HG03378 (cell line): ENCODE data around the gene ICOSLG.
"Not testable (repeated sequence)": the region's sequence is repeated elsewhere in the genome, so short reads cannot be mapped to it uniquely, and the experiment has no call there.

Experiments used
- ATAC-seq: cut with Tn5 transposase; IDR thresholded peaks from one replicate; pipeline ENCODE4 v1.9.1; 2021; ENCODE audit warnings: mild to moderate bottlenecking, moderate library complexity; ENCODE audit not compliant: unreplicated experiment

ICOSLG gene

GRCh38 chr21:44265734-44266270, 25.1 kb upstream of the ICOSLG start:
- no peak for ATAC-seq

GRCh38 chr21:44263768-44264167, 23.0 kb upstream of the ICOSLG start:
- ATAC-seq: no peak

- ATAC-seq: no peak
These were observed 22.5 kb upstream of the ICOSLG start for GRCh38 chr21:44263221-44263760.

- no peak for ATAC-seq
These were observed 21.8 kb upstream of the ICOSLG start for GRCh38 chr21:44262338-44263056.

- no peak for ATAC-seq
These were observed 21.0 kb upstream of the ICOSLG start, which contains the start of gene DNMT3L for GRCh38 chr21:44261675-44262295. DNMT3L (minus strand) TSS chr21:44261897; CDS start chr21:44261259, 638 bp downstream.

- ATAC-seq: no peak
These were observed 20.3 kb upstream of the ICOSLG start for GRCh38 chr21:44260791-44261631.

GRCh38 chr21:44260066-44260465, 19.3 kb upstream of the ICOSLG start:
- ATAC-seq: no peak

- no peak for ATAC-seq
These were observed 18.5 kb upstream of the ICOSLG start for GRCh38 chr21:44259082-44259705.

GRCh38 chr21:44258056-44258725, 17.4 kb upstream of the ICOSLG start:
- ATAC-seq: no peak

GRCh38 chr21:44255511-44255981, 14.8 kb upstream of the ICOSLG start:
- no peak for ATAC-seq

- no peak for ATAC-seq
These were observed 13.3 kb upstream of the ICOSLG start for GRCh38 chr21:44253832-44254710.

- not testable (repeated sequence) for ATAC-seq
These were observed 8.7 kb upstream of the ICOSLG start for GRCh38 chr21:44249204-44250037.

GRCh38 chr21:44247904-44248303, 7.2 kb upstream of the ICOSLG start:
- not testable (repeated sequence) for ATAC-seq

- ATAC-seq: peak; percentile 67
These were observed 3.2 kb upstream of the ICOSLG start for GRCh38 chr21:44243980-44244379.

- ATAC-seq: not testable (repeated sequence)
These were observed 538 bp upstream of the ICOSLG start for GRCh38 chr21:44241281-44241680.

- ATAC-seq: not testable (repeated sequence)
These were observed 390 bp downstream of the ICOSLG start for GRCh38 chr21:44240353-44240752.

- not testable (repeated sequence) for ATAC-seq
These were observed 11.2 kb downstream of the ICOSLG start for GRCh38 chr21:44229561-44229960.

GRCh38 chr21:44228109-44228508, 12.6 kb downstream of the ICOSLG start:
- not testable (repeated sequence) for ATAC-seq
